ENCODE results near the gene TCL1B.

GRCh38 chr14:95662376-95663186 lies 23.6 kb upstream of the TCL1B start:
- TF ChIP-seq POU6F1 (CRISPR knock-in tag; IDR thresholded peaks at IDR 0.05; ENCODE audit: borderline replicate concordance, low read depth) = no peak
- TF ChIP-seq ISL1 (CRISPR knock-in tag; IDR thresholded peaks at IDR 0.05) = no peak
- TF ChIP-seq CSDC2 (CRISPR knock-in tag; IDR thresholded peaks at IDR 0.05) = no peak
- no peak for TF ChIP-seq OSR1 (CRISPR knock-in tag; IDR thresholded peaks at IDR 0.05)

Measured in SK-N-SH treated with all-trans-retinoic acid at 6 μM for 48 hours (cell line).